HEK293T (cell line): ENCODE data around the gene DGKD.

ENCODE experiments used
- CTCF ChIA-PET: fragments of 350-600 bp; formaldehyde crosslinking; extraction: SDS; loops from one replicate; lab custom pipeline; 2021; ENCODE audit warnings: antibody characterized with exemption, inconsistent platforms; lab: Yijun Ruan, JAX
- POLR2A ChIA-PET: fragments of 350-600 bp; formaldehyde crosslinking; extraction: SDS; loops from one replicate; lab custom pipeline; 2020; ENCODE audit warnings: antibody characterized with exemption, inconsistent platforms; lab: Yijun Ruan, JAX
- DNase-seq: peaks from one replicate; pipeline ENCODE4 v3.0.0; 2012; ENCODE audit warnings: mixed read lengths; ENCODE audit errors: extremely low spot score
- ARNT ChIP-seq: fragments of 450-650 bp; IDR thresholded peaks from 2 replicates; pipeline ENCODE4 v1.6.1; 2017; ENCODE audit warnings: mild to moderate bottlenecking
- BHLHE40 ChIP-seq: fragments of 450-650 bp; IDR thresholded peaks from 2 replicates; pipeline ENCODE4 v1.6.1; 2016; ENCODE audit warnings: mild to moderate bottlenecking, moderate library complexity, borderline replicate concordance
- CTBP1 ChIP-seq: fragments of 450-650 bp; IDR thresholded peaks from 2 replicates; pipeline ENCODE4 v1.6.1; 2016; ENCODE audit warnings: borderline replicate concordance
- ELF4 ChIP-seq: fragments of 450-650 bp; IDR thresholded peaks from 2 replicates; pipeline ENCODE4 v1.6.1; 2017; ENCODE audit warnings: antibody characterized with exemption
- FOXA1 ChIP-seq: fragments of 450-650 bp; IDR thresholded peaks from 2 replicates; pipeline ENCODE4 v1.6.1; 2016; ENCODE audit warnings: mild to moderate bottlenecking
- FOXK2 ChIP-seq: fragments of 450-650 bp; IDR thresholded peaks from 2 replicates; pipeline ENCODE4 v1.6.1; 2016; ENCODE audit warnings: mild to moderate bottlenecking
- FOXM1 ChIP-seq: fragments of 450-650 bp; IDR thresholded peaks from 2 replicates; pipeline ENCODE4 v1.6.1; 2017; ENCODE audit warnings: mild to moderate bottlenecking, borderline replicate concordance
- HDGF ChIP-seq: fragments of 450-650 bp; IDR thresholded peaks from 2 replicates; pipeline ENCODE4 v1.6.1; 2017; ENCODE audit warnings: antibody characterized with exemption, borderline replicate concordance
- L3MBTL2 ChIP-seq: fragments of 450-650 bp; conservative IDR thresholded peaks from 2 replicates; pipeline ENCODE4 v1.6.1; 2016; ENCODE audit warnings: mild to moderate bottlenecking
- LEF1 ChIP-seq: fragments of 450-650 bp; IDR thresholded peaks from 2 replicates; pipeline ENCODE4 v1.6.1; 2017; ENCODE audit warnings: mild to moderate bottlenecking, borderline replicate concordance
- NFRKB ChIP-seq: fragments of 450-650 bp; IDR thresholded peaks from 2 replicates; pipeline ENCODE4 v1.6.1; 2016; ENCODE audit warnings: mild to moderate bottlenecking, moderate library complexity
- SP1 ChIP-seq: fragments of 450-650 bp; IDR thresholded peaks from 2 replicates; pipeline ENCODE4 v1.6.1; 2017
- SUZ12 ChIP-seq: fragments of 450-650 bp; IDR thresholded peaks from 2 replicates; pipeline ENCODE4 v1.6.1; 2016; ENCODE audit warnings: mild to moderate bottlenecking
- TARDBP ChIP-seq: fragments of 450-650 bp; IDR thresholded peaks from 2 replicates; pipeline ENCODE4 v1.6.1; 2016
- ZNF384 ChIP-seq: fragments of 450-650 bp; IDR thresholded peaks from 2 replicates; pipeline ENCODE4 v1.6.1; 2016
- TF ChIP-seq, protein P1 (sequence below): fragments of 450-650 bp; IDR thresholded peaks from 2 replicates; pipeline ENCODE4 v1.6.1; 2016

The DGKD gene

DNA sequence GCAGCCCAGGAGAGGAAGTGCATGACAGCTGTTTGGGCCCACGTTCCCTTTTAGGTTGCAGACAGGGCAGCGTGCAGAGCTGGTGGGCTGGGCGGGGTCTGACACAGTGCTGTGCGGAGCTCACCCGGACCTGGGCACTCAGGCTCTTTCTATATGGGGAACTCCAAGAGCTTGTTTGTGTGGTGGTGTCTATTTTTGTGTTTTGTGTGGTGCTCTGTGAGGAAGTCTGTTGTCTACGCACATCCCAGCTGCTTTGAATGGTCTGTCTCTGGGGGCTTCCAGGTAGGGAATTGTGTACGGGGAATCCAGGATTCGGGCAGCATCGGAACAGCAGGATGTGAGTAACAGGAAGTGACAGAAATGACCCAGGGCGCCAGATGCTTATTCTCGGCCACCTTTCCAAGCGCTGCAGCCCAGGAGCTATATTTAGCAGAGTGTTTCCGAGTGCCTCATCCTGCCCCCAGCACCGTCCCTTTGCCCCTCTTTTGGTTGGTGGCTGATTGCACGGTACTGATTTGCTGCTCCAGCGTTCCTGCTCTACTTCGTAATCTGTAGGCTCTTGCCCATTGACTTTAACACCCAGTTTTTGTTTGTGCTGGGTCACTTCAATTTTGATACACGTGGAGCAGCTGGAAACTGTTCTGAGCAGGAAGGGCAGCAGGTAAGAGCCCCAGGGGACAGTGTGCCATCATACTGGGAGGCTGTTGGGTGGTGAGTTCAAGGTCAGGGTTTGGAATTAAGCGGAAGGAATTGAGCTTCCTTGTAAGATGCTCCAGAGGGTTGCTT, 64.7 kb downstream of the DGKD start:
- TF ChIP-seq NFRKB: no peak
- no peak for TF ChIP-seq ARNT
- TF ChIP-seq, protein P1, sequence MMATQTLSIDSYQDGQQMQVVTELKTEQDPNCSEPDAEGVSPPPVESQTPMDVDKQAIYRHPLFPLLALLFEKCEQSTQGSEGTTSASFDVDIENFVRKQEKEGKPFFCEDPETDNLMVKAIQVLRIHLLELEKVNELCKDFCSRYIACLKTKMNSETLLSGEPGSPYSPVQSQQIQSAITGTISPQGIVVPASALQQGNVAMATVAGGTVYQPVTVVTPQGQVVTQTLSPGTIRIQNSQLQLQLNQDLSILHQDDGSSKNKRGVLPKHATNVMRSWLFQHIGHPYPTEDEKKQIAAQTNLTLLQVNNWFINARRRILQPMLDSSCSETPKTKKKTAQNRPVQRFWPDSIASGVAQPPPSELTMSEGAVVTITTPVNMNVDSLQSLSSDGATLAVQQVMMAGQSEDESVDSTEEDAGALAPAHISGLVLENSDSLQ: no peak
- no peak for TF ChIP-seq ZNF384
- no peak for TF ChIP-seq TARDBP
- CTCF ChIA-PET: no interaction called here
- no peak for DNase-seq
- POLR2A ChIA-PET: no interaction called here

DNA sequence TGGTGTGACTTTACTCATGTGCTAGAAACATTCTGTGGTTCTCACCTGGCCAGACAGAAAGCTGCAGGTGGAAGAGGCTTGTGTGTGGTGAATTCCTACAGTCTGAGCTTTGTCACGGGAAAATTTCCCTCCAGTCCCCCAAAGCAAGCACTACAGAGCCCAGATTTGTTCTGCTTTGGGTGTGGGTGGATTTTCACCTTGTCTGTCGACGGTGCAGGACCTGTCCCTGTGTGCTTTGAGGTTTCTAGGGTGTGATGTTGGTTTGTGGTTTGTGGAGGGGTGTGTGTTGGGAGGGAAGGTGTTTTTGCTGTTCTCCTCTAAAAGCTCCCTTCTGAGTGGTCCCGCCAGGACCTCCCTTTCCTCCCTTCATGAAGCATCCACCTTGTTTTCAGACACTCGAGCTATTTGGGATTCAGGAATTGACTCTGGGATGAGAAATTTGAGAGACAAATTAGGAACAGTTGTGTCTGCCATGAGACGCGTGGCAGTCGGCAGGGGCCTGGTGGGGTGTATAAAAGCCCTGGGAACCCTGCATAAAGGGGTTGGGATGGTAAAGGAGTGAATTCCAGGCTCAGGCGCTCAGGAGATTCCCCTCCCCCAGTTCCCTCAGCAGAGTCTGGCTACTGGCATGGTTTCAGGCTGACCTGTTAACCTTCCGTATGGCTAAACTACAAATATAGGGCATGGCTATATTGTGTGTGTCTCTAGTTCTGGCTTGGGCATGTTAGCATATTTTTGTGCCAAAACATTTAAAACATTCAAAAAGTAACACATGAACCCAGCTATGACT, 65.5 kb downstream of the DGKD start:
- ChIA-PET CTCF (no interaction called here), POLR2A (no interaction called here)
- no peak for DNase-seq
- TF ChIP-seq FOXM1 (no peak), ARNT (no peak), ZNF384 (no peak), SUZ12 (no peak), NFRKB (no peak), FOXK2 (no peak), FOXA1 (no peak), L3MBTL2 (no peak)

DNA sequence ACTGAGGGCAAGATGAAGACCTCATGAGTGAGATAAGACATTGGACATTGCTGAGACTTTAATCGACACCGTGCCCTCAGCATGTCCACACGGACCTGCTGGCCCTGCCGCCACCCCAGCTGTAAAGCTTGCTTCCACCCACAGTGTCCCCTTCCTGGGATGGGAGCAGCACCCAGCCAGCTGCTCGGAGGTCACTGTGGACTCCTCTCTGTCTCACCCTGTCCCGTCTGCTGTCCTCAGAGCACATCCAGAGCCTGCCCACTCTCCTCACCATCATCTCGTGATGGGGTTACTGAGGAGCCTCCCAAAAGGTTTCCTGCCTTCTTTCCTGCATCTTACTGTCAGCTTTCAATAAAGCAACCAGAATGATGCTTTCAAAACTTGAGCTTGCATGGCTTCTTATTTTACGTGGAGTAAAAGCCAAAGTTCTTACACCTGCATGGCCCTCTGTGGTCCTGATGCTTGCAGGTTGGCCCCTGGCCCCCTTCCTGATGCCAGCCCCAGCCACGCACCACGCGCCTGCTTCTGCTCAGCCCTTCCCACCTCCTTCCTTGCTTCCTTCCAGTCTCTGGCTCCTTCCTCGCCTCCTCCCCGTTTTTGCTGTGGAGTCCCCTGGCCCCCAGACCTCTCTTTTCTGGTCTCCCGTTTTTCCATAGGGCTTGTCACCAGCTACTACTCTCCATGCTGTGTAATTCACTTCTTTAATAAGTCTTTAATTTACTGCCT, 67.0 kb downstream of the DGKD start:
- ChIA-PET CTCF (no interaction called here), POLR2A (no interaction called here)
- DNase-seq: no peak
- TF ChIP-seq TARDBP (no peak), FOXA1 (no peak), HDGF (no peak), L3MBTL2 (no peak), ZNF384 (no peak), FOXK2 (no peak), LEF1 (no peak), SUZ12 (no peak), NFRKB (no peak), BHLHE40 (no peak), CTBP1 (no peak), FOXM1 (no peak), SP1 (no peak), ARNT (no peak)

DNA sequence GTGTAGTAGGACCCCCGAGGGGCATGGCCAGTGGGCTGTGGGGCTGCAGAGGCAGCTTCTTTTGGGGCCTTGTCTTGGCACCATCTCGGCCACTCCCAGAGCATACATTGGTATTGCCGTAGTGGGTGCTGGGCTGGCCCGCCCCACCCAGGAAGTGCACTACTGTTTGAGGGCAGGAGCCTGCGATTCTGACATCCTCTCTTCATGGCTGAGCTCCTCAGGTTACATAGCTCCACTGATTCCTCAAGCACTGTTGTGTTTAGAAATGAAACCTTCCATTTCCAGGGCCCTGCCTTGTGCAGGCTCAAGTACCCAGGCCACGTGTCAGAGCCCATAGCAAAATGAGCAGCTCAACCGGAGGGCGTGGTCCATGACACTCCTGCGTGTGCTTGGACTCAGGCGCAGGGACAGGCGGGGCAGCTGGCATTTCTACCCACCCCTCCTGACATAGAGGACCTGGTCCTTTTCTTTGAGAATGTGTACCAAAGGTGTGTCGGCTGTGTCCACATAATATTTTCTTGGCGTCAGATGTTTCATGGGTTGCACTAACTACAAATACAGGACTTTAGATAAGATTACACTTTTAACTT, 67.9 kb downstream of the DGKD start:
- ChIA-PET POLR2A (no interaction called here), CTCF (no interaction called here)
- TF ChIP-seq ELF4 (no peak), BHLHE40 (no peak), FOXM1 (no peak), LEF1 (no peak), L3MBTL2 (no peak), ZNF384 (no peak), FOXK2 (no peak), SUZ12 (no peak), FOXA1 (no peak), TARDBP (no peak), NFRKB (no peak), CTBP1 (no peak)
- no peak for DNase-seq

DNA sequence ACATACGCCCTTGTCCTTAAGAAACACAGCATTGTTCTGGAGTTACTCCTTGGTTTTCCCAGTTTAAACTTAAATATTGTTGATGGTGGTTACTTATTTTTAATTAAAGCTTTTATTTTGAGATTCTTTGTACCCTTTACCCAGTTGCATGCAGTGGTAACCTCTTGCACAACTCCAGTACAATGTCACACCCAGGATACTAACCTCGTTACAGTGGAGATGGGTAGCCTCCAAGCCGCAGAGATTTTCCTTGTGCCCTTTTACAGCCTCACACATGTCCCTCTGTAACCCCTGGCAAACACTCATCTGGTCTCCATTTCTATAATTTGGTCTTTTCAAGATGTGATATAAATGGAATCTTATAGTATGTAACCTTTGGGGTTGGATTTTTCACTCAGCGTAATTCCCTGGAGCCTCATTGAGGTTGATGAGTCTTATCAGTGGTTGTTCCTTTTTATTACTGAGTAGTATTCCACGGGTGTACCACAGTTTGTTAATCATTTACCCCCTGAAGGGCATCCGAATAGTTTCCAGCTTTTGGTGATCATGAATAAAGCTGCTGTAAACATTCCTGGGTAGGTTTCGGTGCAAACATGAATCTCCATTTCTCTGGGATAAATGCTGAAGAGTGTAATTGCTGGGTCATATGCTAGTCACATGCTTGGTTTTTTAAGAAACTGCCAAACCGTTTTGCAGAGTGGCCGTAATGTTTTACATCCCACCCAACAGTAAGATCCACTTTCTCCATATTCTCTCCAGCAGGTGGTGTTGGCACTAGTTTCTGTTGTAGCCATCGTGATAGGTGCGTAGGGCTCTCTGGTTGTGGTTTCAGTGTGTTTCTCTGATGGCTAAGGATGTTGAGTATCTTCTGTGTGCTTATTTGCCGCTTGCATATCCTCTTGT, 68.6 kb downstream of the DGKD start:
- ChIA-PET POLR2A (no interaction called here), CTCF (no interaction called here)
- no peak for DNase-seq
- TF ChIP-seq BHLHE40: no peak
- TF ChIP-seq ARNT: no peak
- TF ChIP-seq ELF4: no peak
- no peak for TF ChIP-seq TARDBP
- TF ChIP-seq CTBP1: no peak
- TF ChIP-seq SP1: no peak
- no peak for TF ChIP-seq LEF1

DNA sequence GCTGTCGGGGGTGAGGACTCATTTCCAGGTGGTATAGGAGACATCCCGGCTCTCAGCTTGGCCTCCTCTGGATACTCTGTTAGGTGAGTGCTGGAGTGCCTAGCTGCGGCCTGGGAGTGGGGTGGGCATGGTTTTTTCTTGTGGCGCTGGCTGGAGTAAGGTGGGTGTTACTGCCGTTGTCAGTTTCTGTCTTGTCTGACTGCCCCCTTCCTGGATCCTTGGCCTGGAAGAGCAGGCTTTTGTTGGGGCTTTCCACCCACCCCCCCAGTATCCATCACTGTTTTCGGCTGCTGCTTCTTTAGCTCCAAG, 69.2 kb downstream of the DGKD start:
- no peak for DNase-seq
- ChIA-PET CTCF (no interaction called here), POLR2A (no interaction called here)
- TF ChIP-seq SP1 (no peak), TARDBP (no peak), CTBP1 (no peak), HDGF (no peak), ZNF384 (no peak), ARNT (no peak), ELF4 (no peak)
